ENCODE results near the gene SHROOM1.

The SHROOM1 gene

DNA sequence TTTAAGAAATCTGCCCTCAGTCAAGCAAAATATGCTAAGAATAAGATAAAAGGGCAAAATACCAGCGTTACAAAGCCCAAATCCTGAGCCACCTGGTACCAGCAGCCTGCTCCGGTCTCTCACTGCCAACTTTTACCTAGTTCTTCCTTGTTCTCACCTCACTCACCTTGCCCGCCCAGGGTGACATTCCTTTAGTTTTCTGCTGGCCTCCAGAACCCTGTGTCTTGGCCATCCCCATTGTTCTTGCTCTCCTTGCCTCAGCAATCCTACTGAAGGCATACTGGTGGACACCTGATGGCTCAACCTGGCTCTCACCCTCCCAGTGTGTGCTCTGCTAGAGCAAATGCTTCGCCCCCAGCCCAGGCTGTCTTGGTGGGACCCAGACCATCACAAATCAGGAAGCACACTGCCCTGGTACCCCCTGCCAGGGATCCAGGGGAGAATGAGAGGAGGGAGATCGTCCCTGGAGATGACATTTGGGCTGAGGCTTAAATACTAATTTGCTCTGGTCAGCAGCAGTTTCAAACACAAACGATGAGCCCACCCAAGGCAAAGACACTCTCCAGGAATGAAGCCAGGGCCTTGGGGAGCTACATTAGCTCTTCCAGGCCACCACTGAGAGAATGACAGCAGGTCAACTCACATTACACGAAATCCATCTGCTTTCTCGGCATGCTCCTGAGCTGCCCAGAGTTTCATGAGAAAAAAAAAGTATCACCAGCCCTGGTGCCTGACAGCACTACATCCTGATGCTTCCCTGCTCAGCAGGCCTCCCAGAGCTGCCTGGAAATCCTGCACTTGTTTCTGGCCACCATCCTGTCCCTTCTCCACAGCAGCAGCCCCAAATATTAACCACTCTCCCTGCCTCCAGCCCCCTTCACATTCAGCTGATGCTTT, 41.2 kb downstream of the SHROOM1 start:
- Mint-ChIP-seq H3K4me1 (ENCODE audit: low read depth) (no peaks in the 10 kb centered on the region), H3K27me3 (peaks cover 11% of the 10 kb centered on the region)

DNA sequence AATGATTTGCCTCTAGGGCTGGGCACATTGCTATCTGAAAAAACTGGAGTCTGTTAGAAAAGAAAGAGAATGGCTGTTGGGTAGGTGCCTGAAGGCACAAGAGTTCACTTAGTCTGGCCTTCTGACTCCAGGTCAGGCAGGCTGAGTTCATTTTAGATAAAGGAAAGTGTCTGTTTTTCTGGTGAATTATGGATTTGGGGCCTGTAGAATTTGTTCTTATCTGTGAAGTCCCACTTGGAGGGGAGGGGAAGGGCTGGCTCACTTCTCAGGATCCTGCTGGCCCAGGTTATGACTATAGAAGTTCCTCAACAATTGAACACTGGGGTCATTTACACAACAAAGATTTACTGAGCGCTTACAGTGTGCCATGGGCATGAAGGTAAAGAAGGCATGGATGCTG, 41.9 kb downstream of the SHROOM1 start:
- no peaks in the 10 kb centered on the region for H3K4me1 Mint-ChIP-seq (ENCODE audit: low read depth)
- H3K9me3 Mint-ChIP-seq, result no peaks in the 10 kb centered on the region
- H3K4me3 Mint-ChIP-seq, result no peak overlapping the region
- no peaks in the 10 kb centered on the region for H3K36me3 Mint-ChIP-seq (ENCODE audit: low read depth)
- H3K27me3 Mint-ChIP-seq, result peaks cover 12% of the 10 kb centered on the region
- H3K27ac Mint-ChIP-seq, result no peak overlapping the region
- DNase-seq, result no peak

More for the DNA sequence above, 41.2 kb downstream of the SHROOM1 start:
- Mint-ChIP-seq H3K36me3 (ENCODE audit: low read depth) (no peaks in the 10 kb centered on the region), H3K27ac (no peak overlapping the region), H3K9me3 (no peaks in the 10 kb centered on the region), H3K4me3 (no peak overlapping the region)
- DNase-seq, result no peak

DNA sequence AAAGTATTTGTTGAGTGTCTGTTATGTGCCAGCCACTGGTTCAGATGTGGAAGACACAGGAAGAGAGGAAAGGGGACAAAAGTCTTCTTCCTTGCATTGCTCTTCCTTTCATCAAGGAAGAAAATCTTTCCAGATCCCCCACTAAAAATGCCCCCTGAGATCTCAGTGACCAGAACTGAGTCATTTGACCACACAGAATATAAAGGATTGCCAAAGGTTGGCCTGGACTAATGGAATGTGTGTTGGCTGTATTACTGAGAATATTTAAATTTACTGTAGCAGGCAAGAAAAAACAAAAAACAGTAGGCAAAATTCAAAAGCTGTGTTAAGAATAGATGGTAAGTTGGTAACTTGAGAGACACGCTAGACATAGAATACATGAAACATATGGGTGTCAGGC, 43.4 kb downstream of the SHROOM1 start:
- no peaks in the 10 kb centered on the region for H3K9me3 Mint-ChIP-seq
- peaks cover 19% of the 10 kb centered on the region for H3K27me3 Mint-ChIP-seq
- no peaks in the 10 kb centered on the region for H3K4me1 Mint-ChIP-seq (ENCODE audit: low read depth)
- no peaks in the 10 kb centered on the region for H3K36me3 Mint-ChIP-seq (ENCODE audit: low read depth)
- no peak overlapping the region for H3K4me3 Mint-ChIP-seq
- no peak overlapping the region for H3K27ac Mint-ChIP-seq
- DNase-seq, result no peak

DNA sequence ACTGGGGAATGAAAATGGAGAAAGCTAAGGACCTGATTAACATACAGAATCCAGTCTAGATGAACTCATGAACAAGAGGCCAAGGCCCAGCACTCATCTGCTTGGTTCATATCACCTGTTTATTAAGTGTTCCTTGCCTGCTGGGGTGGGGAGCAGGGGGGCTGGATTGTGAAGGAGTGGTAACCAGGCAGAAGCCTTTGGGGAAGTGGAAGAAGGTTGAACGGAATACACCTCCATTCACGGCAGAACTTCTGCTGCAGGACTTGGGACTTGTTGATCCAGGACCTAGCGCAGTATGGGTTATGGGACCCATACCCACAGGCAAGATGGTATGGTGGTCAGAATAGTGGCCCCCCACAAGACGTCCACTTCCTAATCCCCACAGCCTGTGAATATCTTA, 44.6 kb downstream of the SHROOM1 start:
- DNase-seq, result no peak
- Mint-ChIP-seq H3K4me1 (ENCODE audit: low read depth) (no peaks in the 10 kb centered on the region), H3K9me3 (no peaks in the 10 kb centered on the region), H3K36me3 (ENCODE audit: low read depth) (no peaks in the 10 kb centered on the region), H3K27ac (no peak overlapping the region), H3K4me3 (no peak overlapping the region), H3K27me3 (peaks cover 25% of the 10 kb centered on the region)

DNA sequence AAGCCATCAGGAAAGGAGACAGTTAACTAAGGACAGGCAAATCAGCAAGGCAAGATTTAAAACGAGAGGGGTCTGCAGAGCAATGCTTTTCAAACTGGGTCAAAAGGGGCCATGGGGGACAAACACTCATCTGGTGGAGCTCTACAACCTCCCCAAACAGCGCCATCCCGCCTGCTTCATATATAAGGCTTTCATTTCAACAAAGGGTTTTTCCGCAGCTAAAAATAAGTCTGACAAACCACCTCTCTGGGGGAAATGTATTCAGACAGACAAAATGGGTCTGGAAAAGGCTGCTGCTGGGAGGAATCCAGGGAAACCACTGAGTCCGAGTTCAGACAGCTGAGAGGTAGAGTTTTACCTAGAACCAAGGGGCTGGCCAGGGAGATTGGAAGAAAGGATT, 45.1 kb downstream of the SHROOM1 start:
- Mint-ChIP-seq H3K27ac (no peak overlapping the region), H3K36me3 (ENCODE audit: low read depth) (no peaks in the 10 kb centered on the region)

DNA sequence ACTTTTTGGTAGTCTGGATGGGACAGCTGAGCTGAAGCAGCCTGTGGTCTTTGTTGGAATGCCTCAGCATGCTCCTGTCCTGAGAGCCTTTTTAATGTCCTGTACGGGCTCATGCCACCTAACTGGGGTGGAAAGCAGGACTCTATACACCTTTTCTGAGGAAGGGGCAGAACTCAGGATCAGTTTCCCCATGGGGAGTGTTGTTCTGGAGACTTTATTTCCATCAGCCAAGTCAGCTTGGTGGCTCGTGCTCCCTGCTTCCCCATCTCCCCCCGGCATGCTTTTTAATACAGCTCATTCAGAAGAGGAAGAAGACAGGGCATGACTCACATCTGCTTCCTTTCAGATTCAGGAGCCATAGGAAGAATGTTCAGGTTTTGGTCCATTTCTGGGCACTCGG, 48.3 kb downstream of the SHROOM1 start:
- no peaks in the 10 kb centered on the region for H3K36me3 Mint-ChIP-seq (ENCODE audit: low read depth)
- H3K4me1 Mint-ChIP-seq (ENCODE audit: low read depth), result peaks cover 6% of the 10 kb centered on the region
- H3K27ac Mint-ChIP-seq, result no peak overlapping the region
- H3K4me3 Mint-ChIP-seq, result no peak overlapping the region
- peaks cover 46% of the 10 kb centered on the region for H3K27me3 Mint-ChIP-seq
- DNase-seq, result no peak
- no peaks in the 10 kb centered on the region for H3K9me3 Mint-ChIP-seq

More for the DNA sequence above, 45.1 kb downstream of the SHROOM1 start:
- peaks cover 25% of the 10 kb centered on the region for H3K27me3 Mint-ChIP-seq
- no peak overlapping the region for H3K4me3 Mint-ChIP-seq
- no peak for DNase-seq
- H3K9me3 Mint-ChIP-seq, result no peaks in the 10 kb centered on the region
- H3K4me1 Mint-ChIP-seq (ENCODE audit: low read depth), result no peaks in the 10 kb centered on the region

DNA sequence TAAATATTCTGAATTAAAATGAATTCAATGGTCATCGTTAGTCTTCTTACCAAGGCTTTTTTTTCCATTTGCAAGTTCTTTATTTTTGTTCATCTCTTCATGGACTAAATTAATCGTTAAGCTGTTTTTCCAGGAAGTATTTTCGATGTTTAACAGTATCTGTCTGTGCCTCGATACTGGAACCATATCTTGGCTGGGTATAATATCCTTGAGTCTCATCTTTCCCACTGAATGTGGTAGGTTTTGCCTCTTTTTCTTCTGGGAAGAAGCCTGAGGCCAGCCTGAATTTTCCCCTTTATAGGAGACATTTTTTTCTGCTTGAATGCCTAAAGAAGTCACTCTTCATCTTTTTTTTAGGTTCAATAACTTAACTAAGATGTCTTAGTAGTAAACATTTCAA, 49.4 kb downstream of the SHROOM1 start:
- Mint-ChIP-seq H3K36me3 (ENCODE audit: low read depth) (no peaks in the 10 kb centered on the region), H3K27me3 (peaks cover 43% of the 10 kb centered on the region), H3K4me3 (no peak overlapping the region)

DNA sequence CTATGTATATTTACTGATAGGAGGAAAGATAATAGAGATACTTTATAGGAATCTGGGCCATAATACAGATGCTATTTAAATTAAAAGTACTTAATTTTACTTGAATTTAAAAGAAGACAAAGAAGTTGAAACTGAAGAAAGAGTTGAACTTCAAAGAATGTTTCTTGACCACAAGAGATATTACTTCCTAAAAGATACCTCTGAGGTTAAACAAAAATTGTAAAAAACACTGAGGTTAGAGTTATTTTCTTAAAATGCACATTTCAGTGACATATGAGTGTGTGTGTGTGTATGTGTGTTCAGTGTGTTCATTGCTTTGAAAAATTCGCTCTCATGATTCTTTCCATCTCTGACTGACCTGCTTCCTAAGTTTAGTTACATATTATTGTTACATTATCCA, 49.9 kb downstream of the SHROOM1 start:
- Mint-ChIP-seq H3K4me1 (ENCODE audit: low read depth) (peaks cover 10% of the 10 kb centered on the region), H3K4me3 (no peak overlapping the region)

More for the DNA sequence above, 49.4 kb downstream of the SHROOM1 start:
- H3K4me1 Mint-ChIP-seq (ENCODE audit: low read depth), result peaks cover 9% of the 10 kb centered on the region
- no peak for DNase-seq
- no peaks in the 10 kb centered on the region for H3K9me3 Mint-ChIP-seq
- H3K27ac Mint-ChIP-seq, result no peak overlapping the region

DNA sequence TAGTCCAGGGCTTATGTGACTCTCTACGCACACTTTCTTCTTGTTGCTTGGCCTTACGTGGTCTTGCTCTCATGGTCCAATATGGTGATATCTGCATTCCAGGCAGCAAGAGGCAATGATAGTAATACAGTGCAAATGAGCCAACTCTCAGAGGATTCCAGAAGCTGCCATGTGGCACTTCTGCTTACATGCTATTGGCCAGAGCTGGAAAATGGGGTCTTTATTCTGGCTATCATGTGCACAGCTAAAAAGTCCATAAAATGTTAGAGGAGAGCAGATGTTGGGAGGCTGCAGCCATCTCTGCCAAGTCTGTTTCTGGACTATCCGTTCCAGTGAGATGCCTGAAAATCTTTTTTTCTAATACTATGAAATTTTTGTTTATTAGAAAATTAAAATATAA, 50.5 kb downstream of the SHROOM1 start:
- no peak overlapping the region for H3K4me3 Mint-ChIP-seq
- H3K27me3 Mint-ChIP-seq, result peaks cover 40% of the 10 kb centered on the region
- H3K27ac Mint-ChIP-seq, result no peak overlapping the region
- DNase-seq, result no peak
- H3K9me3 Mint-ChIP-seq, result no peaks in the 10 kb centered on the region
- peaks cover 10% of the 10 kb centered on the region for H3K4me1 Mint-ChIP-seq (ENCODE audit: low read depth)
- no peaks in the 10 kb centered on the region for H3K36me3 Mint-ChIP-seq (ENCODE audit: low read depth)

More for the DNA sequence above, 49.9 kb downstream of the SHROOM1 start:
- Mint-ChIP-seq H3K9me3 (no peaks in the 10 kb centered on the region), H3K27me3 (peaks cover 43% of the 10 kb centered on the region), H3K27ac (no peak overlapping the region), H3K36me3 (ENCODE audit: low read depth) (no peaks in the 10 kb centered on the region)
- DNase-seq, result no peak

DNA sequence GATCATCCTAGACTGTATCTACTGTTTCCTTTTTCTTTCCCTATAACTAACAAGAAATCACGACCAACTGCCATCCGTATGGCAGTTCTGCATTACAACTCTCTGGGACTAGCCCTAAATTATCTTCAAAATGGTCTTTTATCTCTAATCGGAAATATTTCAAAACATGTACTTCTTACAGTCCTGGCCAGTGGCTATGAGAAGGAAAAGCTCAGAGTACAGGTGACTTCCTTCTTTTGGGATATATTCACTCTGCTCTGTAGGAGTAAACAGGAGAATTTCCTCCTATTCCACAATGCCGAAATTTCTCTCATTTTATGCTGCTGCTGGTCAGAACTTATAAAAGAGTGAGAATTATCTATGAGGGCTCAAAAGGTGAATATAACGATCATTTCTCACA, 51.6 kb downstream of the SHROOM1 start:
- Mint-ChIP-seq H3K4me3 (no peak overlapping the region), H3K27ac (no peak overlapping the region), H3K9me3 (no peaks in the 10 kb centered on the region), H3K36me3 (ENCODE audit: low read depth) (no peaks in the 10 kb centered on the region), H3K27me3 (peaks cover 39% of the 10 kb centered on the region), H3K4me1 (ENCODE audit: low read depth) (peaks cover 10% of the 10 kb centered on the region)
- no peak for DNase-seq

DNA sequence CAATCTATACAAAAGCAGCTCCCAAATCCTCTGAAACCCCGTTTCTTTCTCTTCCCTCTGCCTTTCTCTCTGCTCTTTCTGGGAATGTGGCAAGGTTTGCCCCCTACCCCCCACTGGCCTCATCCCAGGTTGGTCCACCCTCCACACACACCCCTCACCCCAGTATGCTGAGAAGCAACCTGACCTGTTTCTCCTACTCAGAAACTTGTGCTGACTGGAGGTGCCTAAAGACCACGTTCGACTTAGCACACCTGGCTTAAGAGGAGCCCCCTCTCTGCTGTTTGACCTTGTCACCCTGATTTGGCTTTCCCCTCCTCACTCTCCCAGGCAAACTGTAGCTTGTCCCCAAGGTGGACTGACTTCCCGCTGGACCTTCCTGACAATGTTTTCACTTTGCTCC, 52.3 kb downstream of the SHROOM1 start:
- Mint-ChIP-seq H3K27ac (peak overlapping the region; percentile 50), H3K4me1 (ENCODE audit: low read depth) (peaks cover 10% of the 10 kb centered on the region), H3K27me3 (peaks cover 35% of the 10 kb centered on the region), H3K36me3 (ENCODE audit: low read depth) (no peaks in the 10 kb centered on the region), H3K9me3 (no peaks in the 10 kb centered on the region), H3K4me3 (peak overlapping the region; percentile 69)
- DNase-seq, result no peak

DNA sequence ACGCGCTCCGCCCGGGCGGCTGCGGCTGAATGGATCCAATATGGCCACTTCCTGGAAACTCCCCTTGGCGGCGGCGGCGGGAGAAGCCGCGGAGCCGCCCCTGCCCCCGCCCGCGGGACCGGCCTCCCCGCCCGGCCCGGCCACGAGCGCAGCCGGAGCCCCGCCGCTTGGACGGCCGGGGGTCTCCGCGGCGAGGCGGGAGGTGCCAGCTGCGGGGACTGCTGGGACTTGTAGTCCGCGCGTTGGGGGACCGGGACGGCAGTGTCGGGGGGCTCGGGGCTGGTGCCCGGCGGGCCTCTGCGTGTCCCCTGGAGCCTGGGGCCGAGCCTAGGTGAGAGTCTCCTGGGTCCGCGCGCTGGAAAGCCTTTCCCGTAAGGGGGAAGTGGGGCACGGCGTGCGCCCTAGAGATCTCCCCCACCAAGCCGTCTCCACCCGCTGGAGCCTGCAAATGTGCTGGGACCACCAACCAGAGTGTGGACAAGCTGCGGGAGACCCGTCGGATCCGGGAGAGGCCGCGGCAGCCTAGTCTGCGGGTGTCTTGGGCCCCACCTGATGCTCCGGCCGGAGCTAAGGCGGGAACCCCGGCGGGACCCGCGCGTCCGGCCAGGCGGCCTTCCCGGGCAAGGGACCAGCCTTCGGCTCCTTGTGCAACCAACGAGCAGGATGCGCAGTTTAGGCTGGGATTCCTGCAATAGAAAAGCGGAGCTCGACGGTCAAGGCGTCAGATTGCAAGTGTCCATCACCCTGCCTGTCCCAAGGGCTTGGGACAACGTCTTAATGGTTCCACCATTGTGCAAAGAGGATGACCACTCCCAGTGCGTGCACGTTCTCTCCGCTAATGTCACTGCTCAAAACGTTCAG, 53.0 kb downstream of the SHROOM1 start, which contains the start of gene SEPTIN8:
Gene SEPTIN8 (minus strand): TSS at position 31 of the 861 bp plus-strand sequence. CDS start 102 bp downstream, outside the sequence.
- H3K27me3 Mint-ChIP-seq, result peaks cover 31% of the 10 kb centered on the region
- H3K9me3 Mint-ChIP-seq, result no peaks in the 10 kb centered on the region
- peak; percentile 72 for DNase-seq
- H3K27ac Mint-ChIP-seq, result peak within 1 kb of the TSS; percentile 50
- H3K4me3 Mint-ChIP-seq, result peak within 1 kb of the TSS; percentile 75
- H3K4me1 Mint-ChIP-seq (ENCODE audit: low read depth), result peaks cover 10% of the 10 kb centered on the region
- no peaks in the 10 kb centered on the region for H3K36me3 Mint-ChIP-seq (ENCODE audit: low read depth)

DNA sequence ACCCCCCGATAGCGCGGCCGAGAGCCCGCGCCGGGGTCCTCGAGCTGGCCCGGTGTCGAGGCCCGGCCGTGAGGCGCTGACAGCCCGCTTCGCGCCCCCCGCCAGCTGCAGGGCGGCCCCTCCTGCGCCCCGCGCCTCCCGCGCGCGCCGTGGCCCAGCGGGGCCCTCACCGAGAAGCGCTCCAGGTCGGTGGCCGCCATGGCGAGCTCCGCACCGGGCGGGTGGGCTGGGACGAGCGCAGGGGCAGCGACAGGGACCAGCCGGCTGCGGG, 53.6 kb downstream of the SHROOM1 start:
- Mint-ChIP-seq H3K36me3 (ENCODE audit: low read depth) (no peaks in the 10 kb centered on the region), H3K4me1 (ENCODE audit: low read depth) (peaks cover 10% of the 10 kb centered on the region), H3K27ac (no peak overlapping the region), H3K4me3 (no peak overlapping the region), H3K27me3 (peaks cover 25% of the 10 kb centered on the region), H3K9me3 (no peaks in the 10 kb centered on the region)
- DNase-seq, result no peak

DNA sequence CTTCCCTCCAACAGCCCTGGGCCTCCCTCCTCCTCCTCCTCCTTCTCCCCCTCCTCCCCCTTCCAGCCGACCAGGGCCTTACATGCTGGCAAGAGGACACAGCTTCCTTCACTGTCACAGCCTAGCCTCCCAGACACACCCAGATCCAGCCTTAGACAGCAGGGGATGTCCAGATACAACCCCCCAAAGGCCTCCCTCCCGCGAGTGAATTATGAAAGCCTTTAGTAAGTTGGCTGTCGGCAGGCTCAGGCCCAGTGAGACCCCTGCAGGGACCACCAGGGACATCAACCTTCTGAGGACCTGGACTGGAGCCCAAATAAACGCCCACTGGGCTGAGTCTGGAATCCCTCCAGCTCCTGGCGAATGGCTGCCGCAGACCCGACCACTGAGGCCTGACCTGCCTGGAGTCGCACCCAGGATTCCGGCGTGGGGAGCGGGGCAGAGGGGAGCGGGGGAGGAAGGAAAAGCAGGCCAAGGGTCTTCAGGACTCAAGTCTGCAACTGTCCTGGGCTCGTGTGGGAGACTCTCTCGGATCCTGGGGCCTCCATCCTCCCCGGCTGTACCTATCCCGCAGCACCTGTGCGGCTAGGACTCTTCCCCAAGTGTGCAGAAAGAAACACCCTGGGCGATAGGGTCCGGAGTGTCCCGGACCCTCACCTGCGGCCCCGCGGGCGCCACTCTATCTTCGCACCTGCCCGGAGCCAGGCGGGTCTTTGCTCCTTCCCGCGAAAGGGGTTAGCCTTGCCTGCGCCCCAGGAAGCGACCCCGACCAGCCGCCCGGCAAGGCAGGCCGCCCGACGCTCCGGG, 54.1 kb downstream of the SHROOM1 start:
- peak overlapping the region; percentile 75 for H3K4me3 Mint-ChIP-seq
- peaks cover 10% of the 10 kb centered on the region for H3K4me1 Mint-ChIP-seq (ENCODE audit: low read depth)
- no peaks in the 10 kb centered on the region for H3K9me3 Mint-ChIP-seq
- H3K36me3 Mint-ChIP-seq (ENCODE audit: low read depth), result no peaks in the 10 kb centered on the region
- DNase-seq, result no peak
- peaks cover 21% of the 10 kb centered on the region for H3K27me3 Mint-ChIP-seq
- H3K27ac Mint-ChIP-seq, result no peak overlapping the region
